C4-2B (cell line): ENCODE measurements around the gene COL4A2.

ENCODE experiments used
- H3K27ac ChIP-seq: fragments of 450-650 bp; 2 replicates; pipeline ENCODE4 v1.5.1; 2017
- CTCF ChIP-seq: fragments of 450-650 bp; conservative IDR thresholded peaks from 2 replicates; pipeline ENCODE4 v1.5.1; 2017; ENCODE audit warnings: mild to moderate bottlenecking
- ZFX ChIP-seq: fragments of 450-650 bp; IDR thresholded peaks from 2 replicates; pipeline ENCODE4 v1.6.1; 2017

The COL4A2 gene

DNA sequence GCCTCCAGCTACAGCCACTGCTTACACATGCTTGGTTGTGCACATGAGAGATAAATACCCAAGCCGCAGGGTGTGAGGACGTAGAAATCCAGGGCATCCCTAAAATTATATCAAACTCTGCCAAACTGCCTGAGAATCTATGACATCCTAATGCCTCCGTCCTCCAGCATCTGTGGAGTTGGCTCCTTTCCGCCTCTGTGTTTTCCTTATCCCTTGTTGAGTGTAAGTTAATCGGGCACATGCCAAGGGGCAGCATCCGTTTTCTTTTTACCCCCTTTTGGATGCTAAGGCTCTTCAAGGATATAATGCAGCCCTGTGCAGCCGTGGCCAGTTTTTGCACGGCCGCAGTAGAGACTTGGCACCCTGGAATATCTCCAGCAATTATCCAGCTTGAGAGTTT lies 66.5 kb downstream of the COL4A2 start:
- no peak overlapping the region for H3K27ac ChIP-seq

GRCh38 chr13:110374431-110375370 lies 67.6 kb downstream of the COL4A2 start:
- no peak overlapping the region for H3K27ac ChIP-seq
- TF ChIP-seq ZFX (no peak), CTCF (no peak)

More for the DNA sequence above, 66.5 kb downstream of the COL4A2 start:
- no peak for TF ChIP-seq CTCF
- TF ChIP-seq ZFX, result no peak

- TF ChIP-seq ZFX, result no peak
- no peak for TF ChIP-seq CTCF
- H3K27ac ChIP-seq, result no peak overlapping the region
These were observed 69.0 kb downstream of the COL4A2 start for GRCh38 chr13:110376120-110376519.

GRCh38 chr13:110377178-110377825 lies 70.2 kb downstream of the COL4A2 start:
- no peak overlapping the region for H3K27ac ChIP-seq
- TF ChIP-seq ZFX, result no peak

DNA sequence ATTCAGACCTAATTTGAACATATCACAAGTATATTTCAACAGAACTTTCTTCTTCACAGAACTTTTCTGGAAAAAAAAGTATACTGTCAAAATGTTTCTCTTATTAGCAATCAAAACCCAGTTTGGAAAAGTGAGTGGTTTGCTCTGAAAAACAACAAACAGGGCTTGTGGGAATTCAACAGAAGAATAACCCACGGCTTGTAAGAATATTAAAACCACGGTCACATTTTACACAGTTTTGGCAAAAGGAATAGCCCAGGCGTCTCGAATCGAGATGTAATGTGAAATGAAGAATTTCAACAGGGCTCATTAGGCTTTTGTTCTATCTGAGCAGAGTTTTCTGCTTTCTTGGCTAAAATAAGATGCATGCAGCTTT lies 70.7 kb downstream of the COL4A2 start:
- TF ChIP-seq ZFX (no peak), CTCF (no peak)
- H3K27ac ChIP-seq, result no peak overlapping the region

GRCh38 chr13:110379358-110379757 lies 72.3 kb downstream of the COL4A2 start:
- TF ChIP-seq CTCF (no peak), ZFX (no peak)
- no peak overlapping the region for H3K27ac ChIP-seq

DNA sequence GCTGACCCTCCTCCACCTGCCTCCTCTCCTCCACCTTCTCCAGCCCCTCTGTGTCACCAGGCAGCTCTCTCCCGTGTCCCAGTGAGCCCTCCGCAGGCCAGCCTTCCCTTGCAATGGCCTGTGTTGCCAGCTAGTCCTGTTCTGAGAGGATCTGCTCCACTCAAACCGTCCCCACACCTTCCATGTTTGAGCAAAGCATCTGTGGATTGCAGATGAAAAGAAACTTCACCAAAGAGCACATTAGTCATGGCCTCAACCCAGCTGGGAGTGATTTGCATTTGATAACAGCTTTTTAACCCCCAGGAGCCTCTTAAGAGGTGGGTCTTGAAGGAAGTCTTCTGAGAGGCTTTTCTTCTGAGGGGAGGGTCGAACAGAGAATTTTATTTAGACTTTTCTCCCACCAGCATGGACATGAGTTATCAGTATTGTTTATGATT lies 72.8 kb downstream of the COL4A2 start:
- H3K27ac ChIP-seq, result no peak overlapping the region

More for the DNA sequence above, 72.8 kb downstream of the COL4A2 start:
- TF ChIP-seq CTCF (no peak), ZFX (no peak)
